Right lobe of liver (tissue), 4 donors: ENCODE data around the gene HUS1B.

Source experiments
- CTCF ChIP-seq, 4 donors: fragments of 200-600 bp in 3 of 4; fragments of 450-650 bp in 1 of 4; IDR thresholded peaks; one replicate each; pipeline versions ENCODE4 v1.5.1 to v1.8.0; 2016 to 2022; ENCODE audit warnings: antibody characterized with exemption in 4 of 4, mild to moderate bottlenecking in 2 of 4
- POLR2A ChIP-seq: fragments of 450-650 bp; IDR thresholded peaks from one replicate; pipeline ENCODE4 v1.6.1; 2017; ENCODE audit warnings: antibody characterized with exemption, mild to moderate bottlenecking
- donor health status: DM: no; HTN: no; CAD: no.
- donor health status: DM: no; HTN: no; CAD: no.
- donor health status: DM: no; HTN: yes; CAD: no.

GRCh38 chr6:680666-681340 is 23.9 kb upstream of the HUS1B start:
- no peak for TF ChIP-seq CTCF (IDR thresholded peaks at IDR 0.05)
- TF ChIP-seq POLR2A: no peak
